NCI-H2081 (cell line): Measurements from ENCODE around the gene C17orf78.
"Not testable (repeated sequence)": the region's sequence is repeated elsewhere in the genome, so short reads cannot be mapped to it uniquely, and the experiment has no call there.

ENCODE experiments used
- DNase-seq, 2 experiments: peaks; one replicate each; lab custom pipeline; 2025; lab: John Stamatoyannopoulos, UW

The C17orf78 gene

GRCh38 chr17:37375706-37376105 lies at the start of gene C17orf78:
Gene C17orf78, plus strand, starts transcription at chr17:37375985. Its CDS starts 108 bp downstream, at chr17:37376093.
- no peak for DNase-seq

- no peak for DNase-seq
These were observed 48.3 kb upstream of the C17orf78 start for GRCh38 chr17:37327341-37328090.

DNA sequence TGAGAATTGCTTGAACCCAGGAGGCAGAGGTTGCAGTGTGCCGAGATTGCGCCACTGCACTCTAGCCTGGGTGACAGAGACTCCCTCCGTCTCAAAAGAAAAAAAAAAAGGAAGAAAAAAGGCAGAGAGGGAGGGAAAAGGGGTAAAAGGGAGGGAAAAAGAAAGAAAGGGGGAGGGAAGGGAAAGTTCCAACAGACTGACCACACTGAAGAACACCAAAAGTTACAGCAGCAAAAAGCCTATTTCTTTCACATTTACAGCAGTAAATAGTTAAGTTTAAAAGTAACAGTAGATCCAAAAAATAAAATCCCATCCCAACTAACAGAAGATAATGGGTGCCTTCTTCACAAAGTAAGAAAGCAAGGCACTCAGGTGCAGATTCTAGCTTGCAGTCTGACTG lies 36.9 kb upstream of the C17orf78 start:
- DNase-seq, result no peak

DNA sequence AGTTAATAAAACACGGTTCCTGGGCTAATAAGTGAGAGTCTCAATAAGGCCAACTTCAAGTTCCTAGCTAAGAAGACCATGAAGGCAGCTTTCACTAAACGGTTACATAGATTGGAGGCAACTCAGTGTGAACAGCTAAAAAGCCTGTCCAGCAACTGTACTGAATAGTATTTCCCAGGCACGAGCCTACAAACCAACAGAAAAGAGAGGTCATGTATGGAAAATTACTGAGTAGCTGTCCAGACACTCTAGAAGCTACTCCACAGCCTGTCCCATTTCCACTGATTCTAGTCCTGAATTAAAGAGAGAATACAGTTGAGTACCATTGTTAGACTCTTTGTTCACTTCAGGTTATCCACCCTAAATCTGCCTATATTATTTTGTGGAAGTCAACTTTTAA lies 36.5 kb upstream of the C17orf78 start:
- no peak for DNase-seq

- DNase-seq, result no peak
These were observed 35.0 kb upstream of the C17orf78 start for GRCh38 chr17:37340804-37341203.

GRCh38 chr17:37342589-37342988 lies 33.2 kb upstream of the C17orf78 start:
- no peak for DNase-seq

- no peak for DNase-seq
These were observed 31.3 kb upstream of the C17orf78 start for GRCh38 chr17:37344519-37344918.

DNA sequence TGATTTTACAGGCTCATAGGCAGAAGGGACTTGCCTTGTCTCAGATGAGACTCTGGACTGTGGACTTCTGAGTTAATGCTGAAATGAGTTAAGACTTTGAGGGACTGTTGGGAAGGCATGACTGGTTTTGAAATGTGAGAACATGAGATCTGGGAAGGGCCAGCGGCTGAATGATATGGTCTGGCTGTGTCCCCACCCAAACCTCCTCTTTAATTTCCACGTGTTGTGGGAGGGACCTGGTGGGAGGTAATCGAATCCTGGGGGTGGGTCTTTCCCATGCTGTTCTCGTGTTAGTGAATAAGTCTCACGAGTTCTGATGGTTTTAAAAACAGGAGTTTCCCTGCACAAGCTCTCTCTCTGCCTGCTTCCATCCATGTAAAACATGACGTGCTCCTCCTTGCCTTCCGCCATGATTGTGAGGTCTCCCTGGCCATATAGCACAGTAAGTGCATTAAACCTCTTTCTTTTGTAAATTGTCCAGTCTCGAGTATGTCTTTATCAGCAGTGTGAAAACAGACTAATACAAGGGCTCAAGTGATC lies 28.9 kb upstream of the C17orf78 start:
- not testable (repeated sequence) for DNase-seq

DNA sequence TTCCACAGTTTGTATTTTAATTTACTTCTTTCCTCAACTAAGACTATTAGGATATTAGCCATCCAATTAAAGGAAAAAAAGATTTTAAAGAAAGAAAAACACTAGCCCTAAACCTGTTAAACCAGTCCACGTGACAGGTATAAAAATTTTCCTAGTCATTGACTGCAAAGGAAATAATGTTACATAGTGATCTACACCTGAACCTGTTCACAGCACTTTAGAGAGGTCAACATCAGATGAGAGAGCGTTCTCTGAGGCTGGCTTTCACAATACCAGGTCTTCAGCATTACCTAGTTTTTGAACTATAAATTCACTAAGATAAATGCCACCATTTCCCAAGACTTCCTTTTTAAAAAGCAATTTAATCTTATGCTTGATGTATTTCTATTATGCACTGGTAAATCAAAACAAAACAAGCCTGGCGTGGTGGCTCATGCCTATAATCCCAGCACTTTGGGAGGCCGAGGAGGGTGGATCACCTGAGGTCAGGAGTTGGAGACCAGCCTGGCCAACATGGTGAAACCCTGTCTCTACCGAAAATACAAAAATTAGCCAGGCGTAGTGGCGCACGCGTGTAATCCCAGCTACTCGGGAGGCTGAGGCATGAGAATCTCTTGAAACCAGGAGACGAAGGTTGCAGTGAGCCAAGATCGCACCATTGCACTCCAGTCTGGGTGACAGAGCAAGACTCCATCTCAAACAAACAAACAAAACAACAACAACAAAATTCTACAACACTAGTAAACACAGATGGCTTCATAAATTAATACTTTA lies 18.8 kb upstream of the C17orf78 start:
- not testable (repeated sequence) for DNase-seq

DNA sequence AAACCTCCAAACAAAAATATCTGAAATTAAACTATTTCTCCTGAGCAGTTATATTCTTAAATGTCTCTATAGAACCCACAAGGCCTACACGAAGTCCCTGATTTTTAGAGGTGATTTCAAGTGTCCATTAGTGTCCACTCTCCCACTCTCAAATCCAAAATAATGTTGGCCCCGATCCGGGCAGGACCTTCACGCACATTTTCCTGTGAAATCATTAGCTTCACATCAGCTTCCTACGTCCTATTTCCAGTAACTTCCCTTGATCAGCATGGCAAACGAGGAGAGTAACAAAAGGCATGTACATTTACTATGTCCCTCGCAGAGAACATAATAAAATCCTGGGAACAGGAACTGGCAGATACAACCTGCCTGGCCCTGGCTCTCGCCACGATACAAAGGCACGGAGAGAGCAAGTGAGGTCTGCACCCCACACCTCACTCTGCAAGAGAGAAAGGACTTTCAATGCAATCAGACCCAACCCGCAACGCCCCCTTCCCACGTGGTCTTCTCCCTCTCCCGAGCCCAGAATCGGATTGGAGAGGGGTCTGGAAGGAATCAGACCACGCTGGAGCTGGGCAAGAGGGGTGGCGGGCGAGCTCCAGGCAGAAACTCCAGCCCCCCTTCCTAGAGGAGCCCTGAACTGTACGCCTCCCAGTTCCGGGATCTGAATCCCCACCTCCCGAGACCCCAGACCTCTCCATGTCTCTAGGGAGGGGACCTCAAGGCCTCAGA lies 17.5 kb upstream of the C17orf78 start:
- DNase-seq, result peak; percentile 38 to 72

GRCh38 chr17:37358830-37359681 lies 16.7 kb upstream of the C17orf78 start:
- peak; percentile 86 to 90 for DNase-seq

DNA sequence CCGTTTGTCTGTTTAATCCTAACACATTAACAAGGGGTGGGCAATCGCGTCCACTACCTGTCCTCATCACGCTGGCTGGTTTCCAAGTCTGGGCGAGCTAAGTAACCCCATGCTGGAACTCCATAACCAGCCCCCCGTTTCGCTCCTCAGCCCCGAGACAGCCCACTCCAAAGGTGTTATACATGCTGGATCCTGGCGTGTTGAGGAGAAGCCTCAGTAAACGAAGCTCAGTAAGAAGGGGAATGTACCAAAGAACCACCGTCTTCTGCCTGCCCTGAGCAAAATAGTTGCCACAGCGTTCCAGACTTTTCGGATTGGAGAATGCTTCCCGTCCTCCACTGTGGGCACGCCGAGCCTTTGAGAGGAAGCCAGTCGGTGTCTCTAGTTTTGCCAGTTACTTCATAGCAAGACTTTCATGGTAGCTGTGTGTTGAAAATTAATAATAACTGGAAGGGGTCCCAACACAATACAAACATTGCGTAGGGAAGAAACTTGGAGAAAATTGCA lies 16.1 kb upstream of the C17orf78 start:
- no peak for DNase-seq

- no peak for DNase-seq
These were observed 15.2 kb upstream of the C17orf78 start for GRCh38 chr17:37360632-37361031.

- no peak for DNase-seq
These were observed 14.2 kb upstream of the C17orf78 start for GRCh38 chr17:37361543-37361942.

- no peak for DNase-seq
These were observed 10.2 kb upstream of the C17orf78 start for GRCh38 chr17:37365589-37365988.

DNA sequence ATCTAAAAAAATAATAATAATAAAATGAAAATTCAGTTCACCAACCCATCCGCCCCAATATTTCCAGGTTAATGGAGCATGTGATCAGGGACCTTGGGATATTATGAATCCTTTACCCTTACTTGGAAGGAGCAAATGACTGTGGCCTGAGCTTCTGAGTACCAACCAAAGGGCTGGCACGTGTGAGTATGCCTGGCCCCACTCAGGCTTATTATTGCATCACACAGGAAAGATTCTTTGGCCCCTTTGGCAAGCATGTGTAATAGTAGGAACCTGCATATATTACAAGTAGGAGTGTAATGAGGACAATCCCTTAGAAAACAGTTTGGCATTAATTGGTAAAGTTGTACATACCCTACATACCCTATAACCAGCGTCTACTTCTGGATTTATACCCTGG lies 7.2 kb upstream of the C17orf78 start:
- no peak for DNase-seq

DNA sequence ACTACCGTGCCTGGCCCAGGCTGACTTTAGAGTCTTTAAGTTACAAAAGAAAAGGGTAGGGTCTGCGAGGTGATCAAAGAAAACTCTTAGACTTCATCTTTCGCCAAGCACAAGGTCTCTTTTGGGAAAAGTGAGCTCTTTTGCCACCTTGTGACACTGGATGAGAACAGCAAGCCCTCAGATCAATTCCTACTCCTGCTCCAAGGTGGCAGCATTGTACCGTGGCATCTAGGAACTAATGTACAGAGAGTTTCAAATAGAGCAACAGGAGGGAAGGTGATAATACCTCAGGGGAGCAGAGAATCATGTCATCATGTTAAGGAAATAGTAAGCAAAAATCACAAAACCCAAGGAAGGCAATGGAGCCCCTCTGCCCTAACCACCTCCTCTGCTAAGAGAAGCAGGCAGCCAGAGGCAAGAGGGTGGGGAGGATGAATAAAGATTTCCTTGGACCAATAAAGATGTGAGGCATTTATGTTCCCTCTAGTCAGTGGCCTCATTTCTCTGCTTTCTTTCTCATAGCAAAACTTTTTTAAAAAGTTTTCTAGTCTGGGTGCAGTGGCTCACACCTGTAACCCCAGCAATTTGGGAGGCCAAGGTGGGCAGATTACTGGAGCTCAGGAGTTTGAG lies 2.1 kb upstream of the C17orf78 start:
- peak; percentile 86 to 89 for DNase-seq

DNA sequence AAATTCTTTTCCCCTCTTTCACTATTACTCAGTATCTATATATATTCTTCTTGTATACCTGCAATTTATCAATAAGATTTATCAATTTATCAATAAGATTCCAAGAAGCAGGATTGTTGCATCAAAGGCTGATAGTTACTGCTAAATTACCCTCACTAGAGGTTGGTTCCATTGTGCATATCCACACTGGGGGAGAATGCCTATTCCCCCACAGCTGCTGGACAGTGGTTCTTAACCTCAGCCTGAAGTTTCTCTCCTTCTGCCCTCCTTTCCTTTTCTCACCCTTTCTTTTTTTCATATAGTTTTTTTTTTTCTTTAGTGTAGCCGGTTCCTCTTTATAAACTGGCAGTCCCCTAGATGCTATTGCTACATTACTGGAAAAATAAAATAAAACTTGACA lies 6.3 kb downstream of the C17orf78 start:
- no peak for DNase-seq

GRCh38 chr17:37384560-37385149 lies 8.9 kb downstream of the C17orf78 start:
- no peak for DNase-seq

DNA sequence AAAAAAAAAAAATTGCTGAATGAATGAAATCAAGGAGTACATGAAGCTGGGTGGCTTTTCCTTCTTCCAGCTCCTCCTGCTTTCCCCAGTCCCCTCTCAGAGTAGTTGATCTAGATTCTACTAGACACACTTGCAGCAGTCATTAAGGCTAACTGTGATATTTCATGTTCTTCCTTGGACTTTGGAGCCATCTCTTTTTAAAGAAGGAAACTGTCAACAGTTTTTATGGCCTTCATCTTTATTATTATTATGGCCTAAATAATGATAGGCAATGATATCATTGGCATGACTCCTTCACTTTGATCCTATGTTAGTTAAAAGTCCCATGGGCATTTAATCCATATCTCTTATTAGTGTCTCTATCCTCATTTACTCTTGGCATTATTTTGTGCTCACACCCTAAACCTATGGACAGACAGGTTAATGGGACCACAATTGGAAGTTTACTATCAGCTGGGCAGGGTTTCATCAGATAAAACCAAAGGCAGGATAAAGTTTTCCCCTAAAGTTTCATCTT lies 9.7 kb downstream of the C17orf78 start:
- no peak for DNase-seq
